Kidney tubule cell (primary cell): Measurements from ENCODE around the gene PTMS.

Experiments
- DNase-seq: peaks from one replicate; pipeline ENCODE4 v3.0.0-alpha.2; 2018; ENCODE audit warnings: low spot score

The PTMS gene

GRCh38 chr12:6788972-6789924 lies 23.1 kb downstream of the PTMS start, which contains the start of gene CD4:
Gene CD4 (plus strand): TSS chr12:6789528. CDS start chr12:6800139, 10,611 bp downstream.
- DNase-seq: no peak

GRCh38 chr12:6790496-6791150 lies 24.5 kb downstream of the PTMS start:
- DNase-seq: no peak

GRCh38 chr12:6791931-6792520 lies 25.9 kb downstream of the PTMS start:
- DNase-seq: no peak

- DNase-seq: no peak
These were observed 26.5 kb downstream of the PTMS start for GRCh38 chr12:6792522-6793201.

GRCh38 chr12:6795088-6795487 lies 28.9 kb downstream of the PTMS start:
- no peak for DNase-seq

- no peak for DNase-seq
These were observed 30.4 kb downstream of the PTMS start for GRCh38 chr12:6796576-6796975.

GRCh38 chr12:6799147-6799546 lies 33.0 kb downstream of the PTMS start:
- DNase-seq: no peak

GRCh38 chr12:6807170-6807569 lies 41.0 kb downstream of the PTMS start:
- peak; percentile 30 for DNase-seq

GRCh38 chr12:6809056-6809455 lies 42.9 kb downstream of the PTMS start:
- DNase-seq: no peak

- DNase-seq: no peak
These were observed 44.6 kb downstream of the PTMS start for GRCh38 chr12:6810758-6811157.

- DNase-seq: peak; percentile 34
These were observed 47.2 kb downstream of the PTMS start for GRCh38 chr12:6813363-6813762.

GRCh38 chr12:6816598-6816997 lies 50.4 kb downstream of the PTMS start:
- no peak for DNase-seq

- DNase-seq: no peak
These were observed 50.9 kb downstream of the PTMS start for GRCh38 chr12:6817098-6817497.

- no peak for DNase-seq
These were observed 51.5 kb downstream of the PTMS start for GRCh38 chr12:6817662-6818157.

GRCh38 chr12:6818222-6818621 lies 52.1 kb downstream of the PTMS start:
- DNase-seq: no peak

- DNase-seq: no peak
These were observed 52.5 kb downstream of the PTMS start for GRCh38 chr12:6818645-6819044.

- no peak for DNase-seq
These were observed 53.2 kb downstream of the PTMS start for GRCh38 chr12:6819106-6820030.

GRCh38 chr12:6820166-6820565 lies 54.0 kb downstream of the PTMS start:
- DNase-seq: no peak
